Keratinocyte (primary cell): ENCODE data around the gene SNCAIP.

Source experiments
- CTCF ChIP-seq, 3 experiments: IDR thresholded peaks in 1 of 3; conservative IDR thresholded peaks in 1 of 3; optimal IDR thresholded peaks in 1 of 3; 2 replicates in 2 of 3; 3 replicates in 1 of 3; pipeline versions ENCODE3 to v1.5.1; 2011; ENCODE audit warnings: low read length in 3 of 3, mild to moderate bottlenecking in 3 of 3, moderate library complexity in 2 of 3, control low read depth in 1 of 3, inconsistent platforms in 1 of 3; ENCODE audit not compliant: insufficient read depth in 2 of 3; ENCODE audit errors: extremely low read depth in 1 of 3
- EZH2 ChIP-seq: IDR thresholded peaks from one replicate; pipeline ENCODE4 v1.6.1; 2012; ENCODE audit warnings: inconsistent platforms, mild to moderate bottlenecking, low read length, moderate library complexity

- no peak for TF ChIP-seq CTCF (optimal IDR thresholded peaks at IDR 0.05 in 1 of 3, IDR thresholded peaks at IDR 0.05 in 1 of 3, conservative IDR thresholded peaks at IDR 0.05 in 1 of 3; ENCODE audit: extremely low read depth in 1 of 3, insufficient read depth in 2 of 3, low read length in 3 of 3)
- no peak for TF ChIP-seq EZH2
Observed at GRCh38 chr5:122457178-122457826, 145.3 kb downstream of the SNCAIP start.
